HG03045 (cell line): ENCODE data around the gene CSH1.
"Not testable (repeated sequence)": the region's sequence is repeated elsewhere in the genome, so short reads cannot be mapped to it uniquely, and the experiment has no call there.

ENCODE experiments used
- ATAC-seq: cut with Tn5 transposase; IDR thresholded peaks from one replicate; pipeline ENCODE4 v1.9.1; 2021; ENCODE audit warnings: mild to moderate bottlenecking, moderate library complexity; ENCODE audit not compliant: unreplicated experiment

Gene CSH1

DNA sequence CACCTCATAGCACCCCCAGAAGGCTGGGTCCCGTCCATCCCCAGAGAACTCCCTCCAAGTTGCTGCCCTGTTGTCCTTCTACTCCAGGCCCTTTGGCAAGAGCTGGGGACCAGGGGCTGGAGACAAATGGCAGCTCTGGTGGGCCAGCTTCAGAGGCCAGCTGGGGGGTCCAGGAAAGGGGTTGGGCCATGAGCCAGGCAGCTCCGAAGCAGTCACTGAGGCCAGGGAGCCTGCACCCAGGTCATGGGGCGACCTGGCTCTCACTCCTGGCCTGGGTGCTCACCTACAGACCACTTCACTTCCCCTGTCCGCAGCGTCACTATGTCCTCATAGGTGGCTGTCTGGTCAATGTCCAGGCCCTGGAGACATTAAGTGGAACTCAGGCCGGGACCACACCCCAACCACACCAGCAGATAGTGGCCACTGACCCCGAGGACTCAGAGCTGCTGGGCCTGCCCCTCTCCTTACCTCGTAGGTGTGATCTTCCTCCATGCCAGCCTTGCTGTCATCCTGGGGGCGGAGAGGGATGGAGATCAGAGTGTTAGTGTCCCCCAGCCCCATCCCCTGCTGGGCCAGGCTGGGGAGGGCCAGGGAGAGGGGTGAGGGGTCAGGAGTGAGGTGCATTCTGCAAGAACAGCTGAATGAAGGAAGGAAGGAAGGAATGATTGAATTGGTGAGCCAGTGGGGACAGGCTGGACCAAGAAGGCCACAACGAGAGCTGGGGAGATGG, 32.8 kb upstream of the CSH1 start:
- ATAC-seq = no peak

DNA sequence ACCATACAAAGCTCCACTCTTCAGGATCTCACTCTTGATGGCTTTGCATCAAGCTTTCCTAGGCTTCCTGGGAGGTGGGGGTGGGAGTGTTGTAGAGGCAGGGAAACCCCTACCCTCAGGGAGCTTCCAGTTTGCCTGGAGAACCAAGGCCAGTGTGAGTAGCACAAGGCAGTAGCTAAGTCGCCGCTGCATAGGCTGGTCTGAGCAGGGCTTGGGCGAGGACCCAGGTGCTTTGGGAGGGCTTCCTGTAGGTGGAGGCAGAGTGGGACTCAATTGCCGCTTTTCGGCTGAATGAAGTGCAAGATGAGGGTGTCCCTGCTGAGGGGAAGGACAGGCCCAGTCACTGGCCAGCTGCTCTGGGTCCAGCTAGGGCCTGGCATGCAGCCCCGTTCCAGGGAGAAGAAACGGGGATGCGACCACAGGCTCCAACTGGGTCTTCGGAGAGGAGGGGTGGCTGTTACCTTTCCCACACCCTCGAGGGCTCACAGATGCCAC, 31.8 kb upstream of the CSH1 start:
- no peak for ATAC-seq

DNA sequence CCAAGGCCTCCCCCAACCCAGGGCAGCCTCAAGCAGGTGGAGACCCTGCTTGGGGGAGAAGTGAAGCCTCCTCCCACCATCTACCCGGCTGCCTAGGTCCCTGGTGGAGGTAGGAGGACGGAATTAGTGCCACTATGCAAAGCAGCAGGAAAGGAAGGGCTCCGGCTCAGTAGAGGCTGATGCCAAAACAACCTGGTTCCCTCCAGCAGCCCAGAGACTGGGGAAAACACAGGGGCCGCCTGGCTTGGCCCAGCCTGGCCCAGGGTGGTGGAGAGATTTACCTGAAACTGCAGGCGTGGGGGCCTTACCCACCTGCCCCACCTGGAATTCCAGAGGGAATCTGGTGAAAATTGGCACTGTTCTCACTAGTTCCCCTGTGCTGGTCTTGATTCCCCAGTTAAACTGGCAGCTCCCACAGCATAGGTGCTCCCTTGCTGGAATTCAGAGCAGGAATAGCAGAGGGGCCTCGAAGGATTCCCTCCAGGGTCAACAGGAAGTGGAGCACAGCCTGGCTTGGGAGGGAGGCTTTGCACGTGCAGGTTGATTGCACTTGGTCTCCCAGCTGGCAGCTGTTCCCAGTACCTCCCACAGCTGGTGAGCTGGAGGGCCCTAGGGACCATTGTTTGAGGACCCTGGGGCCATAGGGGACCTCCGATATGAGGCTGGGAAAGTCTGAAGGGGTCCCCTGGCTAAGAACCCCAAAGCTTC, 31.2 kb upstream of the CSH1 start:
- ATAC-seq = no peak

DNA sequence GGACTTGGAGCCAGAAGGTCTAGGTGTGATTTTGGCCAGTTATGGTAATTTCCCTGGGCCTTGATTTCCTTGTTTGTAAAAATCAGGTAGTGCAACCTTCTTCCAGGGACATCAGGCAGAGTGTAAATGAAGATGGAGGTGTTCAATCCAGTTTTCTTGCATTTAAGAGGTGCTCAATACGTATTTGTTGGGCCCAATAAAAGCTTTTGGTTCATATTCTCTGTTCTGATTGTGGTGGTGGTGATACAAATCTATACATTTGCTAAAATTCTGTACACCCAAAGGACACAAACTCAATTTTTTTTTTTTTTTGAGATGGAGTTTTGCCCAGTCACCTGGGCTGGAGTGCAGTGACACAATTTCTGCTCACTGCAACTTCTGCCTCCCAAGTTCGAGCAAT, 29.8 kb upstream of the CSH1 start:
- ATAC-seq = no peak

DNA sequence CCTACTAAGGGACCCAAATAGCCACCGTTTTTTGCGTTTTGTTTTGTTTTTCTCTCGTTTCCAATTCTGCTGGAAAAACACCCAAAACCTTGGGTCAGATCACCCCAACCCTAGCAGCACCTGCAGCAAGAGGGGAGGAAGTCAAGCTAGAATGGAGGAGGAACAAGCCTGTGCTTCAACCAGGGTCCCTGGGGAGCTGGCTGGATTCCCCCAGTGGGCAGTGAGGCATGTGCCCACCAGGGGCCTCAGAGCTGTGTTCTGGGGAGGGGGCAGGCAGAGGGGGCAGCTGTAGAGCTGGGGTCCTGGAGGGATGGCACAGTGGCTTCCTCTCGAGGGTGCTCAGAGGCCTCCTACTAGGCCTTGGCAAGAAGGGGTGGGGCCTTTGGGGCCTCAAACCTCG, 29.2 kb upstream of the CSH1 start:
- ATAC-seq = no peak

DNA sequence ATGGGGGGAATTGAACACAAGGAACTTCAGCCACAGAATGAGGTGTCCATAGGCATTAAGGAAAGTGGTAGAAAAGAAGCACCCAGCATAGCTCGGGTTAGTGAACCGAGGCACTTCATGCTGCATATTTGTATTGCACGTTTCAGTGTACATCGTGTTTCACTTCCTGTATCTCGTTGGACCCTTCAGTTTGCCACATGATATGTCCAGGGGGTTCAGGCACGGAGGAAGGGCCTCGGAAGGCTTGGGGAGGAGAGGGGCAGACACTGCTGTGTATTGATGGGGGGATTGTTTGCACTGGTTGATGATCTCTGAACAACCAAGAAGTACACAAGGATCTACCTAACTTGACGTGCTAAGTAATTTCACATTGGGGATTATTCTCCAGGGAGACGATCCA, 26.0 kb upstream of the CSH1 start:
- ATAC-seq = not testable (repeated sequence)

DNA sequence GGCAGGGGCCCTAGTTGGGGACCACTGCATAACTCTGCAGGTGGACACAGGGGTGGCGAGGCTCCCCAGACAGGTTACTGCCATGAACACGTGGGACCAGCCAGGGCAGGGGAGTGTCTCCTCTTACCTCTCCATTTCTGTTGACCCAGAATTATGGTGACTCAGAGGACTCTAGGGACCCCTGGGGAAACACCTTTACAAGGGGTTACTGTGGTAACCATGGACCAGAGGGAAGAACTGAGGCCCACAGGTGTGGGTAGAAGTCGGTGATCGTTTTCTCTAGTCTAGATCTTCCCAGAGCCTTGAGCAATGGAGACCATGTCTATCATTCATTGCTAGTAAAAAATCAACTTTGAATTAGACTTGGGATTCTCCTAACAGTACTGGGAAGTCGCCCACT, 24.4 kb upstream of the CSH1 start:
- ATAC-seq = not testable (repeated sequence)

DNA sequence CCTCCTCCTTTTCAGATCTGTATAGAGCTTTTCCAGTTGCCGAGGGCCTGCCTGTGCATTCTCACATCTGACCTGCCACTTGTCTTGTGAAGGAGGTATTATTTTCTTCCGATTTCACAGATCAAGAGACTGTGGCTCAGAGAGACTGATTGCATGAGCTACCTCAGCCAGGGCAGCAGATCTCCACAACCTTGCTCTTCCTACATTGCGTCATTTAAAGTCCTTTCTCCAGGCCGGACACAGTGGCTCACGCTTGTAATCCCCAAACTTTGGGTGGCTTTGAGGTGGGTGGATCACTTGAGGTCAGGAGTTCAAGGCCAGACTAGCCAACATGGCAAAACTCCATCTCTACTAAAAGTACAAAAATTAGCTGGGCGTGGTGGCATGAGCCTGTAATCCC, 23.7 kb upstream of the CSH1 start:
- ATAC-seq = not testable (repeated sequence)

DNA sequence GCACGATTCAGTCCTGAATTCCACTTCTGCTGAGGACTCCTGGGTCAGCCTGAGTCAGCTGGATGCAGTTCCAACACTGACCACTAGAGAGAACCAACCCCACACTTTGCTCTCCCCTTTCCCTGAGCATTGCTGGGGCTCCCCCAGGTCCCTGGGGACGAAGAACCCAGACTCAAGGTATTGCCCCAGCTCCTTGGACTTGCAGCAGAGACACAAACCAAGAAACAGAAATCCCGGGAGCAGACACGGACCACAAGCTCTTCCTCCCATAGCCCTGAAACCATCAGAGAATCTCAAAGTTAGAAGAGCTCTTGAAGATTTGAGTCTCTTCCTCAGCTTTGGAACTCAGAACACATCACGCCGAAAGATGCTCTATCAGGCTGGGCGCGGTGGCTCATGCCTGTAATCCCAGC, 22.9 kb upstream of the CSH1 start:
- peak; percentile 64 for ATAC-seq

DNA sequence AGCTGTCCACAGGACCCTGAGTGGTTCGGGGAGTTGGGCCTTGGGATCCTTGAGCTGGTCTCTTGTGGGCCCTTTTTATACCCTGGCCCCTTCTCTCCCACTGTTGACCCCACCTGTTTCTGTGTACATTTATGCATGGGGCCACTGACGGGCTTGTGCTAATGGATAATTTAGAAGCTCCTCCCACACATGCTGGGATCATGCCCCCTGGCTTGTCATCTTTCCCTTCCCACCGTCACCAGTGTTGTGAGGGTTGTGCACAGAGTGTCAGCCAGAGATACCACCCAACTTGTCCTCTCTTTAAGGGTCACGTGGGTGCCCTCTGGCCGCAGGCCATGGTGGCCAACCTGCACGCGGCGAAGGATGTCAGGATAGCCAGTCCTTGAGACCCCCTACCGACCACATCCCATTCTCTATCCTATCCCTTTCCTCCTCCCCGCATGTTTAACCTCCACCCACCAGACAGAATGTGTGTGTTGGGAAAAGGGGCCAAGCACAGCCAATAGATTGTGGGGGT, 22.5 kb upstream of the CSH1 start, which contains the start of gene GH1:
GH1 (minus strand) TSS at position 51 of the 517 bp plus-strand sequence. CDS start 63 bp downstream, outside the sequence.
- ATAC-seq = not testable (repeated sequence)

DNA sequence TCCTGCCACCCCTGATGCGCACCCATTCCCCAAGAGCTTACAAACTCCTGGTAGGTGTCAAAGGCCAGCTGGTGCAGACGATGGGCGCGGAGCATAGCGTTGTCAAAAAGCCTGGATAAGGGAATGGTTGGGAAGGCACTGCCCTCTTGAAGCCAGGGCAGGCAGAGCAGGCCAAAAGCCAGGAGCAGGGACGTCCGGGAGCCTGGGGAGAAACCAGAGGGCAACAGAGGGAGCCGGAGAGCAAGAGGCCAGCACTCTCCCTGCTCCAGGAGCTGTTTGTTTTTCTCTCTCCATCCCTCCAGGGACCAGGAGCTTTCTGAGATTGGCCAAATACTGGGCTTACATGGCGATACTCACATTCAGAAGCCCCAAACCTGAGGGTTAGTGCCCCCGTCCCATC, 21.9 kb upstream of the CSH1 start:
- ATAC-seq = no peak

DNA sequence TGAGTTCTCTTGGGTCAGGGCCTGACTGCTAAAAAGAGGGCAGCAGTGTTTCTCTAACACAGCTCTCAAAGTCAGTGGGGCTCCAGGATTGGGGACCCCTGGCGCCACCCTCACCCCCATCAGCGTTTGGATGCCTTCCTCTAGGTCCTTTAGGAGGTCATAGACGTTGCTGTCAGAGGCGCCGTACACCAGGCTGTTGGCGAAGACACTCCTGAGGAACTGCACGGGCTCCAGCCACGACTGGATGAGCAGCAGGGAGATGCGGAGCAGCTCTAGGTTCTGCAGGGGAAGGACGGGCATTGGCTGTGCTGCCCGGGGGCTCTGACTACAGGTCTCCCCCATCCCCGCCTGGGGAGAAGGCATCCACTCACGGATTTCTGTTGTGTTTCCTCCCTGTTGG, 21.3 kb upstream of the CSH1 start:
- no peak for ATAC-seq

DNA sequence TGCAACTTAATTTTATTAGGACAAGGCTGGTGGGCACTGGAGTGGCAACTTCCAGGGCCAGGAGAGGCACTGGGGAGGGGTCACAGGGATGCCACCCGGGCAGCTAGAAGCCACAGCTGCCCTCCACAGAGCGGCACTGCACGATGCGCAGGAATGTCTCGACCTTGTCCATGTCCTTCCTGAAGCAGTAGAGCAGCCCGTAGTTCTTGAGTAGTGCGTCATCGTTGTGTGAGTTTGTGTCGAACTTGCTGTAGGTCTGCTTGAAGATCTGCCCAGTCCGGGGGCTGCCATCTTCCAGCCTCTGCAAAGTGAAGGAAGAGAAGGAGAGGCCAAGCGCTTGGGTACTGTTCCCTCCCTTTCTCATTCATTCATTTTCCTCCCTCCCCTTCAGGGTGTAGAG, 20.8 kb upstream of the CSH1 start:
- not testable (repeated sequence) for ATAC-seq

DNA sequence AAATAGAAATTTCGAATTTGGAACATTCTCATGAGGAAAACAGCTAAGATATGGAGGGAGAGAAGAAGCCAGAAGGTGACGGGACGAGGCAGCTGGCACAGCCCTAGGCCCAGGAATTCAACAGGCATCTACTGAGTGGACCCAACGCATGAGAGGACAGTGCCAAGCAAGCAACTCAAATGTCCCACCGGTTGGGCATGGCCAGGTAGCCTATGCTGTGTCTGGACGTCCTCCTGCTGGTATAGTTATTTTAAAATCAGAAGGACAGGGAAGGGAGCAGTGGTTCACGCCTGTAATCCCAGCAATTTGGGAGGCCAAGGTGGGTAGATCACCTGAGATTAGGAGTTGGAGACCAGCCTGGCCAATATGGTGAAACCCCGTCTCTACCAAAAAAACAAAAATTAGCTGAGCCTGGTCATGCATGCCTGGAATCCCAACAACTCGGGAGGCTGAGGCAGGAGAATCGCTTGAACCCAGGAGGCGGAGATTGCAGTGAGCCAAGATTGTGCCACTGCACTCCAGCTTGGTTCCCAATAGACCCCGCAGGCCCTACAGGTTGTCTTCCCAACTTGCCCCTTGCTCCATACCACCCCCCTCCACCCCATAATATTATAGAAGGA, 20.3 kb upstream of the CSH1 start:
- ATAC-seq = no peak

DNA sequence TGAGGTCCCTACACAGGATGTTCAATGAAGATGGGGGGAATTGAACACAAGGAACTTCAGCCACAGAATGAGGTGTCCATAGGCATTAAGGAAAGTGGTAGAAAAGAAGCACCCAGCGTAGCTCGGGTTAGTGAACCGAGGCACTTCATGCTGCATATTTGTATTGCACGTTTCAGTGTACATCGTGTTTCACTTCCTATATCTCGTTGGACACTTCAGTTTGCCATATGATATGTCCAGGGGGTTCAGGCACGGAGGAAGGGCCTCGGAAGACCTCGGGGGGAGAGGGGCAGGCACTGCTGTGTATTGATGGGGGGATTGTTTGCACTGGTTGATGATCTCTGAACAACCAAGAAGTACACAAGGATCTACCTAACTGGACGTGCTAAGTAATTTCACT, 19.4 kb upstream of the CSH1 start:
- not testable (repeated sequence) for ATAC-seq

DNA sequence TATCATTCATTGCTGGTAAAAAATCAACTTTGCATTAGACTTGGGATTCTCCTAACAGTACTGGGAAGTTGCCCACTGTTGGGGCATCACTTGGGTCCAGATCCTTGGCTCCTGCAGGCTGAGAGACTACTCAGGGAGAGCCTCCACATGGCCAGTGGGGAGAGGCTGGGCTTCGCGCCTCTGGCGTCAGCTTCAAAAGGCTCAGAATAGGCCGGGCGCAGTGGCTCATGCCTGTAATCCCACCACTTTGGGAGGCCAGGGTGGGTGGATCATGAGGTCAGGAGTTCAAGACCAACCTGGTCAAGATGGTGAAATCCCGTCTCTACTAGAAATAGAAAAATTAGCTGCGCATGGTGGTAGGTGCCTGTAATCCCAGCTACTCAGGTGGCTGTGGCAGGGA, 18.1 kb upstream of the CSH1 start:
- no peak for ATAC-seq

DNA sequence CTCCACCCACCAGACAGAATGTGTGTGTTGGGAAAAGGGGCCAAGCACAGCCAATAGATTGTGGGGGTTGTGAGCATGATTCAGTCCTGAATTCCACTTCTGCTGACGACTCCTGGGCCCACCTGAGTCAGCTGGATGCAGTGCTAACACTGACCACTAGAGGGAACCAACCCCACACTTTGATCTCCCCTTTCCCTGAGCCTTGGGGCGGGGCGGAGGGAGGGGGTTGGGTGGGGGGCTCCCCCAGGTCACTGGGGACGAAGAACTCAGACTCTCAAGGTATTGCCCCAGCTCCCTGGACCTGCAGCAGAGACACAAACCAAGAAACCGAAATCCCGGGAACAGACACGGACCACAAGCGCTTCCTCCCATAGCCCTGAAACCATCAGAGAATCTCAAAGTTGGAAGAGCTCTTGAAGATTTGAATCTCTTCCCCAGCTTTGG, 15.3 kb upstream of the CSH1 start:
- ATAC-seq = no peak

DNA sequence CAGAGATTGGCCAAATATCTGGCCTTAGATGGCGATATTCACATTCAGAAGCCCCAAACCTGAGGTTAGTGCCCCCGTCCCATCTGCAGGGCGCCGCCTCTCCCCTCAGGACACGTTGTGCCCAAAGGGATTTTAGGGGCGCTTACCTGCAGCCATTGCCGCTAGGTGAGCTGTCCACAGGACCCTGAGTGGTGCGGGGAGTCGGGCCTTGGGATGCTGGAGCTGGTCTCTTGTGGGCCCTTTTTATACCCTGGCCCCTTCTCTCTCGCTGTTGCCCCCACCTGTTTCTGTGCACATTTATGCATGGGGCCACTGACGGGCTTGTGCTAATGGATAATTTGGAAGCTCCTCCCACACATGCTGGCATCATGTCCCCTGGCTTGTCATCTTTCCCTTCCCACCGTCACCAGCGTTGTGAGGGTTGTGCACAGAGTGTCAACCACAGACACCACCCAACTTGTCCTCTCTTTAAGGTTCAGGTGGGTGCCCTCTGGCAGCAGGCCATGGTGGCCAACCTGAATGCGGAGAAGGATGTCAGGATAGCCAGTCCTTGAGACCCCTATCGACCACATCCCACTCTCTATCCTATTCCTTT, 14.8 kb upstream of the CSH1 start, which contains the start of gene CSHL1:
CSHL1 (minus strand) TSS at position 218 of the 595 bp plus-strand sequence; CDS start at position 156, 62 bp downstream.
- no peak for ATAC-seq

DNA sequence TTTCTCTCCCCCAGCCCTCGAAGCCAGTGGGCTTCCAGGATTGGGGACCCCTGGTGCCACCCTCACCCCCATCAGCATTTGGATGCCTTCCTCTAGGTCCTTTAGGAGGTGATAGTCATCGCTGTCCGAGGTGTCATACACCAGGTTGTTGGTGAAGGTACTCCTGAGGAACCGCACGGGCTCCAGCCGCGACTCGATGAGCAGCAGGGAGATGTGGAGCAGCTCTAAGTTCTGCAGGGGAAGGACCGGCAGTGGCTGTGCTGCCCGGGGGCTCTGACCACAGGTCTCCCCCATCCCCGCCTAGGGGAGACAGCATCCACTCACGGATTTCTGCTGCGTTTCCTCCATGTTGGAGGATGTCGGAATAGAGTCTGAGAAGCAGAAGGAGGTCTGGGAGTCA, 13.7 kb upstream of the CSH1 start:
- no peak for ATAC-seq

DNA sequence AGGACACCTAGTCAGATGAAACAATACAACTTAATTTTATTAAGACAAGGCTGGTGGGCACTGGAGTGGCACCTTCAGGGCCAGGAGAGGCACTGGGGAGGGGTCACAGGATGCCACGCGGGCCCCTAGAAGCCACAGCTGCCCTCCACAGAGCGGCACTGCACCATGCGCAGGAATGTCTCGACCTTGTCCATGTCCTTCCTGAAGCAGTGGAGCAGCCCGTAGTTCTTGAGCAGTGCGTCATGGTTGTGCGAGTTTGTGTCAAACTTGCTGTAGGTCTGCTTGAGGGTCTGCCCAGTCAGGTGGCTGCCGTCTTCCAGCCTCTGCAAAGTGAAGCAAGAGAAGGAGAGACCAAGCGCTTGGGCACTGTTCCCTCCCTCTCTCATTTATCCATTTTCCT, 13.2 kb upstream of the CSH1 start:
- not testable (repeated sequence) for ATAC-seq
